NCI-H1694 treated with DMSO at 0.1 percent for 48 hours (cell line): ENCODE measurements around the gene PADI6.

Experiments
- DNase-seq: peaks from one replicate; lab custom pipeline; 2025; lab: John Stamatoyannopoulos, UW

Gene PADI6

DNA sequence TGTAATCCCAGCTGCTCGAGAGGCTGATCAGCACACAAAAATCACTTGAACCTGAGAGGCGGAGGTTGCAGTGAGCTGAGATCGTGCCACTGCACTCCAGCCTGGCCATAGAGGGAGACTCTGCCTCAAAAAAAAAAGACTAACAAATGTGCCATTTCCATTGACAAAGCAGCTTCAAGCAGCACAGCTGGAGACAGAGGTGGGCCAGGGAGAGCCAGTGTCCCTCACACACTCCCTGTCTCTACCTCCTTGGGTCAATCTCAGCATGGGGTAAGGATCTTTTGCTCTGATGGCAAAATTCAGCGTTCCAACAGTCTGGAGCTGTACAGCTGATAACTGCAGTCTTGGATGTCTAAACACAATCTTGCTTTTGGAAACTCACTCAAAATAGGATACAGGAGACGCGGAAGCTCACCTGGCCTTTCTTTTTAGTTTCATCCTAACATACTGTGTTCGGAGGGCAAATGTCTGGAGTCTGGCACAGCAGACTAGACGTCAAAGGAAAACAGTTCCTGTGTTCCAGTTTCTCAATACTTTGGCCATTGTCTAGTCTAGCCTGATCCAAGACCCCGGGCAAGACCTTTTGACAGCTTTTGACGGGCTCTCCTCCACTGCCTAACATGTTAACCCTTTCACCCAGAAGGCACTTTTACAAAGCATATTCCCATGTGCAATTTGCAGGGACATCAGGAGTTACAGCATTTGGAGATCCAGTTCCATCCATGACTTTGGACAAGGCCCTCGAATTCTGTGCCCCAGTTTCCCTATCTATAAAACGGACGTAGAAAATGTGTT is 64.6 kb downstream of the PADI6 start:
- DNase-seq, result no peak

DNA sequence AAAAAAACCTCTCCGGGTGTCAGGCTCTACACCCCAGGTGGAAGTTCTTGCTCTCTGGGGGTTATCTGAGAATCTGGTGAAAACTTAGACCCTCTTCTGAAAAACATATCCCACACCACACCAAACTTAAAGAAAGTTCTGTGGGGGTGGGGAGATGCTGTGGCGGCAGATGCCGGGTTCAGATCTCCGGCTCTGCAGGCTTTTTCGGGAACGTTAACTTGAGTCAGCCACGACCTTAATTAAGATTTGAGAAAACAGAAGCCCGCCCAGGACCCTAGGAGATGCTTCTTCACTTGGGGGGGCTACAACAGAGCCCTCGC is 65.2 kb downstream of the PADI6 start:
- DNase-seq, result no peak

DNA sequence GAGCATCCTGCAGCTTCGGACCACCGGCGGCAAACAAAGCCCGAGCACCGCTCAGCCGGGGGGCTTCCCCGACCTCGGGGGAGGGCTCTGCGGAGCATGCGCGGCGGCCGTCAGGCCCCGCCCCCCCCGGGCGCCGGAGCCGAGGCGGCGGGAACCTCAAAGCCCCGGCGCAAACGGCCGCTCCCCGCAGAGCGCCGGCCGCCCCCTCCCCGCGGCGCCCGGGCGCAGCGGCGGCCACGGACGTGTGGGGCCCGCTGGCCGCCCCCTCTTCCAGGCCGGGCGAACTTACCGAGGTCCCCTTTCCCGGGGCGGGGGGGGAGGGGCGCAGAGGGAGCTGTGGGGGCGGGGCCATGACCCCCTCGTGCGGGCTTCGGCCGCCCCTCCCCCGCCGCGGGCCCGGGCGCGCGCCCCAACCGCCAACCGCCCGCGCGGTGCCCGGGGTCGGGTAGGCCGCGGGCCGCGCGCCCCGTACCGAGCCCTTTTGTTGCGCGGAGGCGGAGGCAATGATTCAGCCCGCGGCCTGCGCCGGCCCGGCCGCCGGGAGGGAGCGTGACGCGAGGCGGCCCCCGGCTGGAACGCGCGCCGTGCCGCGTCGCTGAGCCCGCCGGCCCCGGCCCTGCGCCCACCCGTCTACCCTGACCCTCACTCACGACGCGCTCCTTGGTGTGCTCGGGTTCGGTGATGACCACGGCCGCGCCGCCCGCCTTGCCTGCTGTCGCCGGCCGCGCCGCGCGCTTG is 65.8 kb downstream of the PADI6 start:
- DNase-seq, result no peak

GRCh38 chr1:17438318-17439249 is 66.6 kb downstream of the PADI6 start:
- DNase-seq, result no peak

- peak; percentile 57 for DNase-seq
Observed at GRCh38 chr1:17439250-17440073, 67.5 kb downstream of the PADI6 start, which contains the start of gene RCC2. Gene RCC2, minus strand, starts transcription at chr1:17439677. Its CDS starts 1,163 bp downstream, at chr1:17438514.

DNA sequence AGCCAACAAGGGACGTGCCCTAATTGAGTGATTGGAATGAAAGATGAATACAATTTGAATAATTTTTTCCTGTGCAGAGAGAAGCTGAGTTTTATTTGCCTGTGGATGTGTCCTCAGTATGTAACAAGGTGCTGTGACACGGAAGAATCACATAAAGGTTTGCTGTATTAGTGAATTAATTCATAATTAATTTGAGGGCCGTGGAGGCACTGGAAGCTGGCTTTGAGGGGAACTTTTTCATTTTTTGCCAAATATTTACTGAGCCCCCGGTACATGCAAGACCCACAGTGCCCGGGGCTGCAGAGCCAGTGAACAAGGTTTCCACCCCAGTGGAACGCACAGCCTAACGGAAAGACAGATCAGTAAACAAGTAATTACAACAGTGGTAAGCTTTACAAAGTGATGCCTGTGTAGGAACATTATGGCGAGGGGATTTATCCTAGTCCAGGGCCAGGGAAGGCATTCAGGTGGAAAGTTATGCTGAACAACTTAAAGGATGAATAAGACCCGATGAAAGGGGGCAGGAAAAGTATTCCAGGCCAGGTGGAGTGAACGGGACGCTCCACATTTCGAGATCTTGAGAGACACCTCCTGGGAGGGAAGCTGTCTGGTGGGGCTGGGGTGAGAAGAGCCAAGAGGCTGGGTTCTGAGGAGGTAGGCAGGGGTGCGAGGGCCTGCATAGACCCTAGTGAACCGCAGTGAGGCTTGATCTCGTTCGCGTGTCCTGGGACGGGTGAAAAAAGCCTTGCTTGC is 68.3 kb downstream of the PADI6 start:
- no peak for DNase-seq

DNA sequence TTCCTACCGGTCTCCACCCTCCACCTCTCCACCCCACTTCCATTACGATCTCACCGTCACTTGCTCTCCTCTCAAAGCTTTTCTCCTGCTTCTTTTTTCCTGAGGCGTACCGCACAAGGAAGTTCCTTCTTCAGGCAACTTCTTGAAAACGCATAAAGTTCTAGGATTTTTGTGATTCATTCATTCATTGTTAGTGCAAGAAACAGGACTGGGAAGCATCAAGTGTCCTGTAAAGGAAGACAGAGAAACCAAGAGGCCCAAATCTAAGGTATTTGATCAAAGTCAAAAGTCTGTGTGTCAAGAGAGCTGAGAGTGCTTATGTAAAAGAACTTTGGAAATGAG is 68.8 kb downstream of the PADI6 start:
- no peak for DNase-seq

DNA sequence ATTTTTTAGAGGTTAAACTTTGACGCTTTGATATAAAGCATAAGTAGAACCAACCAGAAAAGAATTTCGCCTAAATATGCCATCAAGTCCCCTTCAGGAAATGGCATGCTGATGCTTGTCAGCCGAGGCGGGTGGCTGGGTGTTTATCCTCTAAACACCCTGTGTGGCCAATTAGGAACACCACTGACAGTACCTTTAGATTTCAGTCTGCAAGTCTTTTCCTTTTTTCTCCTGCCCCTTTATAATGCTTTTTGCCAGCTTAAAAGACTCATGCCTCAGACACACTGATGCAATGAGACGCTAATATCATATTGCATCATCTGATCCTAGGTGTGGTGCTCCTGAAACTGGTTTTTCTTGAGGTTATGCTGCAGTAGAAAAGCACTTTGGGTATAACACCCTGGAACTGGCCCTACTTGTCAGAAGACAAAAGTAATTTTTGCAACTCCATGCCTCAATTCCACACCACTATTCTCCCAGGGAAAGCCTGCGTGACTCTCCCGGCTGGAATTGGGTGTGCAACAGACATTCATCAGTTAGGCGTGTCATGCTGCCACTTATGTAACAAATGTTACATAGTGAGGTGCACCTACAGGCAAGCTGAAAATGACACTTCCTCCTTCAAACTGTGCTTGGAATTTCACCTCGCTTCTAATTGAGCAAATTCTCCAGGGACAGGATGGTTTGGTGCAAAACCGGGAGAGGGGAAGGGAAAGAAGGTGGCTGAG is 69.4 kb downstream of the PADI6 start:
- no peak for DNase-seq

DNA sequence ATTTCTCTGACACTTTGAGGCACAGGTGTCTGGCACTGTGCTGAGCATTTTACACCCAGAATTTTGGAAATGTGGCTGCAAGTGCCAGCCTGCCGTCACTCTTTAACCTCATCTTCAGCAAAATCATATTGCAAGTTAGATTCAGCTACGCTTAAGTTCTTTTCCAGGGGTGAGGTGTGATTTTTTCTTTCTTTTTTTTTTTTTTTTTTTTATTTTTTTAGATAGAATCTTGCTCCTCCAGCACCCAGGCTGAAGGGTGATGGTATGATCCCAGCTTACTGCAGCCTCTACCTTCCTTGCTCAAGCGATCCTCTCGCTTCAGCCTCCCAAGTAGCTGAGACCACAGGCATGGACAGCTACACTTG is 70.0 kb downstream of the PADI6 start:
- no peak for DNase-seq

DNA sequence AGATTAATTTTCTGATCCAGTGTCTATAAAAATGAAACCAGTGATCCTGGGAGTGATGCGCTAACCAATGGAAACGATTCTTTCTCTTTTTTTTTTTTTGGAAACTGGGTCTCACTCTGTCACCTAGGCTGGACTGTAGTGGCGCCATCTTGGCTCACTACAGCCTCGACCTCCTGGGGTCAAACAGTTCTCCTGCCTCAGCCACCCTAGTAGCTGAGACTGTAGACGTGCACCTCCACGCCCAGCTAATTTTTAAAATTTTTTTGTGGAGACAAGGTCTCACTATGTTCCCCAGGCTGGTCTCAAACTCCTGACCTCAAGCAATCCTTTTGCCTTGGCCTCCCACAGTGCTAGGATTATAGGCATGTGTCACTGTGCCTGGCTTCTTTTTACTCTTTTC is 70.8 kb downstream of the PADI6 start:
- no peak for DNase-seq

DNA sequence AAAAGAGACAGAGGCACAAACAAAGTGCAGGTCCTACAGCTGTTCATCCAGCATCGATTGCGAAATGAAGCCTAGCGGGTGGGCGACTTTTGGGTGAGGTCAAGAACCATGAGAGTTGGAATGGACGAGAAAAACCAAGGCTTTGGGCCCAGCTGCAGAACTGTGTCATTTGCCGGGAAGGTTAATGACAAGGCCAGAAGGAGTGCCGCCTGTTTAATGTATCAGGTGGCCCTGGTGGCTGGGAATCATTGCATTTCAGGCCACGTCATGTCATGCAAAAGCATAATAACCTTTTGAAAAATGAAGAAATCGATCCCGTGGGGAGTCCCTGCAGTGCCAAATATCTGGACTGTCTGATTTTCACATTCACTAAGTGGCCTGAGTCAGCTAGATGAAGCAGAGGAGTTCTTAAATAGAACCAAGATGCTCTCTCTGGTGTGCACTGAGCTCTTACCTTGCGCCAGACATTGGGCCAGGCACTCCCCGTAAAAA is 75.6 kb downstream of the PADI6 start:
- DNase-seq, result no peak
